HG02870 (cell line): Measurements from ENCODE around the gene ZNF18.

Experiments
- ATAC-seq: cut with Tn5 transposase; IDR thresholded peaks from one replicate; pipeline ENCODE4 v1.9.1; 2021; ENCODE audit warnings: mild to moderate bottlenecking, moderate library complexity; ENCODE audit not compliant: unreplicated experiment

ZNF18 gene, protein sequence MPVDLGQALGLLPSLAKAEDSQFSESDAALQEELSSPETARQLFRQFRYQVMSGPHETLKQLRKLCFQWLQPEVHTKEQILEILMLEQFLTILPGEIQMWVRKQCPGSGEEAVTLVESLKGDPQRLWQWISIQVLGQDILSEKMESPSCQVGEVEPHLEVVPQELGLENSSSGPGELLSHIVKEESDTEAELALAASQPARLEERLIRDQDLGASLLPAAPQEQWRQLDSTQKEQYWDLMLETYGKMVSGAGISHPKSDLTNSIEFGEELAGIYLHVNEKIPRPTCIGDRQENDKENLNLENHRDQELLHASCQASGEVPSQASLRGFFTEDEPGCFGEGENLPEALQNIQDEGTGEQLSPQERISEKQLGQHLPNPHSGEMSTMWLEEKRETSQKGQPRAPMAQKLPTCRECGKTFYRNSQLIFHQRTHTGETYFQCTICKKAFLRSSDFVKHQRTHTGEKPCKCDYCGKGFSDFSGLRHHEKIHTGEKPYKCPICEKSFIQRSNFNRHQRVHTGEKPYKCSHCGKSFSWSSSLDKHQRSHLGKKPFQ

DNA sequence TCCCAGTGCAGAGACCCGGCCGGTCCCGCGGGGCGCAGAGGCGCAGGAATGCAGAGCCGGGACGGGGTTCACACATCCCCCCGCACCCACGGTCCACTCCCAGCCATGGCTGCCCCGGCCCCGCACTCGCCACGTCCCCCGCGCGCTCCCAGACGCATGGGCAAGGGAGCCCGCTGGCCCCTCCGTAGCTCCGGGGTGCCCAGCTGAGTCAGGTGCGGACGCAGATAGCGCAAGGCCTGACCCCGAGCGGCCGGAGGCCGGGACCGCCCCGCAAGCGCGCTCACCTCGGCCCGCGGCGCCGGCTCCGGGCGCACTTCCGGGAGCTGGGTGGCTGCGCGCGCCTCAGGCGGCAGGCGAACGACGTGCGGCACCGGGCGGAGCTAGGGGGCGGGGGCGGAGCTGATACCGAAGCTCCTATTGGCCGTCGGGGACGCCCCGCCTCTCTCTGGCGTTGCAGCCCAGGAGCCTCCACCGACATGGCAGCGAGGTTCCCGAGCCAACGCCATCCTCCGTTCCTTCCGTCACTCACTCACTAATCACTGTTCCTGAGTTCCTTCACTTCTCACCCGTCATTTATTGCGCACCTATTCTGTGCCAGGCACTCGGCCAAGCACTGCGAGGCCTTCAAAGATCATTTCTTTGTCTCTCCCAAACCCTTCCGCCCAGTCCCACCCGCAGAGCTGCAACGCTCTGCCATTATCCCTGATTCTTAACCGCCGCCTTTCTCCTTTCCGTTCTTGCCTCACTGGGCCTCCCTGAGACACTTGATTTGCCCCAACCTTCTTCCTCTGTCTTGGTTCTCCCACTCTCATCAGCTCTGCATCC, at the start of gene ZNF18:
Gene ZNF18 (minus strand): TSS at position 329 of the 825 bp plus-strand sequence. CDS start 4,646 bp downstream, outside the sequence.
- ATAC-seq = peak; percentile 97

DNA sequence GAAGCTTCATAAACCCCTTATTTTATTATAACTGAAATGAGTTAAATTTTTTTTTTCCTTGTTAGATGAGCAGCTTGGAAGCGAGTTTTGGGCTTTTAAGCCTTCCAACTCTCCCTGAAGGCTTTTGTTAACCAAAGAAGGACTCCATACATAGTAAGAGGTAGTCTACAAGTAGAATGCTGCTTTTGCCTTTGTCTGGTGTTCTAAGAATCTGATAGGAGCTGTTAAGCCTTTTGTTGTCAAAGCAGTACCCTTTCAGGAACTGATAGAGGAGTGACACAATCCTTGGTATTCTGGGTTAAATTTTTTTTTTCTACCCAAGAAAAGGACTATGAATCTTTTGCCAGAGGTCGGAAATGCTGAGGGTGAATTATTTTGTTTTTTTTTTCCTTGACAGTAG, 49.5 kb upstream of the ZNF18 start:
- no peak for ATAC-seq

DNA sequence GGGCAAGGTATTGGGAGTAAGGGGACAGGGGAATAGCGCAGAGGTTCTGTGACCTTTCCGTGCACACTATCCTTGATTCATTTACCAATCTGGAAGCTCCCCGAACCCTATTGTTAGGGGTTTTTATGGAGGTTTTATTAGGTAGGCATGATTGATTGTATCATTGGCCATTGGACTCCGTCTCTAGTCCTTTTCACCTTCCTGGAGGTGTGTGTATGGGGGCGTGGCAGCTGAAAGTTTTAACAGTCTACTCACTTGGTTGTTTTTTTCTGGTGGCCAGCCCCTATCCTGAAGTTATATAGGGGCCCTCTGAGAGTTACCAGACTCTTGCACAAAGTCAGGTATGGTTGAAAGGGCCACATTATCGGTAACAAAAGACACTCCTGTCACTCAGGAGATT, 46.4 kb upstream of the ZNF18 start:
- no peak for ATAC-seq

DNA sequence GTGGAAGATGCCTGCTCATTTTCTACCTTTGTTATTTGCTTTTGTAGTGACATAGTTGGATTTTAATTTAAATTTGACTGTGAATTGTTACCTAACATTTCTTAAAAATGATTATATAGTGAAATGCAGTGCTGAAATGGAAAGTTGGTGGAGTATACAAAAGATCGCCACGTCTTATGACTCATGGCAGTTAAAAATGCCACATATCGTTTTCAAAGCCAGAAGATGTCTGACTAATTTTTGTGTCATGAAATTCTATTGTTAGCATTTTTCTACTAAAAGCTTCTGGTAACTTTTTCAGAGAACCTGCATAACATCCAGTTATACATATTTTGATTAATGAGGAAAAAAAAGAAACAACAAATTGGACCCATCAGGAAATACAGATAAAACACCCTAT, 44.0 kb upstream of the ZNF18 start:
- ATAC-seq = no peak

DNA sequence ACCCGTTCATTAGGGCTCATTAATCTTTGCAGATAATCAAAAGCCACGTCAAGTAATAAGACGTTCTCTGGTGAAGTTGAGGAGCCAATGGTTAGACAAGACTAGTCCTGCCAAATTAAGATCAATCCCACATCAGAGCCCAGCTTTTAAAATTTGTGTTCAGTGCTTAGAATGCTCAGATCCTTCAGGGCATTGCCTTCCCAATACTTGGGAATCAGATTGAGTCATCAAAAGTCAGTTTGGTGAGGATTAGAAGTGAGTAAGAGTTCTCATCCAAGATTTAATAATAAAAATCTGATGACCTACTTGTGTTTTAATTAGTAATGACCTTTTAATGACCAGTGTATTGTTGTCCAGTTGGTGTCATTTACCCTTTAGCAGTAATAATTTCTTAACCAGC, 43.2 kb upstream of the ZNF18 start:
- ATAC-seq = no peak

DNA sequence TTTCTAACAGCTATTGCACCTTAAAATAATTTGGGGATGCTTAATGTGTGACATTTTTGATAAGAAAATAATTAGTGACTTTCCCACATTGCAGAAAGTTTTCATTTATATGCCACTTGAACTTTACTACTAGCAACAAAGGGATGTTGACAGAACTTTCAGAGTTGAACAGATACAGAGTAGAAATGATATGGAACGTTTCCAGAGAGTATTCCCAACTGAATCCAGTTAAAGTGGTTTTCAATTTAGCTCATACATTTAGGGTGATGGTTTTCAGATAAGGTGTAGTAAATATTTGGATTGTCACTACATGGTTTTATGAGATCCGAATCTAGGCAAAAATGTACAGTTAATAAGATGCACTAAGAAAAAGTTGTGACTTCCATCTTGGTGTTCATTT, 40.7 kb upstream of the ZNF18 start:
- no peak for ATAC-seq

DNA sequence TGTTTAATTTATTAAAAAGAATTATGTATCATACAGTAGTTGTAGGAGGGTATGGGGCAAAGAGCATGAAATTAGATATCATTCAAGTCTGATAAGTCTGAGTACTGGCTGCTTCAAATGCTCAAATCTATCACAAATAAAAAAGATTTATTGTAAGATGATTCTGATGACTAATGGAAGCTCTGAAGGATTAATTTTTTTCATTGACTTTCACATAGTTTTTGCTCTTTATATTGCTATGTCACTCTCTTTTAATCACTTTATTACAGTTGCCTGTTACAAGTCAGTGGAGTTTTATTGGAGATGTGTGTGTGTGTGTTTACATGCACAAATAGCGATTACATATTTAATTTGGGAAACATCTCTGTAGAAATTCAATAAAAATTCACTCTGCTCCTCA, 38.4 kb upstream of the ZNF18 start:
- no peak for ATAC-seq

DNA sequence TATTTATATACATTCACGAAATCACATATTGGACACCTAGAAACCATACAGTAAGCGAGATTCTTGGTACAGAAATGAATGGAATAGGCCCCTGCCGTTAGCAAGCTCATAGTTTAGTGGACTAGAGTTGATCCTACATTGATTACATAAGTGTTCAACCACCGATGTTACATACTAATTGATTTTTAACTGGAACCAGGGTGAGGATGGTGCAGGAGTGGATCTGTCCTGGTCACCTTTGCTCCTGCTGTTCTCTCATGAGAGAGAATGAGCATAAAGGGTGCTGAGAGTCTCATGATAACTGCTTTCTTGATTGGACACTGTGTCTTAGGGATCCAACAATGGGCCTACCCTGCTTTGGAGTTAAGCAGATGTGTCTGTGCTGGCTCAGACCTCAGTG, 37.3 kb upstream of the ZNF18 start:
- ATAC-seq = no peak

DNA sequence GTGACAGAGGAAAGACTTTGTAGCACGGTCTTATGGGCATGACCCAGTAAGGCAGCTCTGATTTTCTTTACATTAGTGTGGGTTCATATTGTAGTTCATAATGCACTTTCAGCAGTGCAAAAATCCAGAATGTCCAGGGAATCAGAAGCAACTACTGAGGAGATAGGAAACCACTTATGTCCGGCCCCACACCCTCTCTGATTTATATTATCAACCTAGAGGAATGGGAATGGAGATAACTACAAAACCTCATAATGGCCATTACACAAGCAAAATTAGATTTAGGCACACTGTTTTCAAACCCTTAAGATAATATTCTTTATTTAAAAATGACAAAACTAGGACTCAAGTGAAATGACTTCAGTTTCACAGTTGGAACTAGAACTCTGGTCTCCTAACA, 31.3 kb upstream of the ZNF18 start:
- ATAC-seq = no peak

DNA sequence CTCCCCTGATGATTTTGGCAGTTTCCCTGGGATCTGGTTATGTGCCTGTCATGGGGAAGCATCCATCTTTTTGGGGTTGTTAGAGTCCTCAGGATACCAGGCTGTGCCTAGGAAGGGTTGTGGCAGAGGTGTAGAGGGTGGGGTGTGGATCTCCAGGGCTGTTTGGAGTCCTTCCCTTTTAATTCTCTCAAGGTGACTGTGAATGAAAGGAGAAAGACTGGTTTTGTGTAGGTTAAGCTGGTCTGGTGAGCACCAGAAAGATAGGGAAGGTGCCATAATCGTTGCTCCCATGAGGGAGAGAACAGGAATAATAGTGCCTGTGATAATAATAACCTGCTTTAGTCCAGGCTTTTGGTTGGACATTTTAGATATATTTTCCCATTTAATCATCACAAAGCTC, 30.4 kb upstream of the ZNF18 start:
- no peak for ATAC-seq

DNA sequence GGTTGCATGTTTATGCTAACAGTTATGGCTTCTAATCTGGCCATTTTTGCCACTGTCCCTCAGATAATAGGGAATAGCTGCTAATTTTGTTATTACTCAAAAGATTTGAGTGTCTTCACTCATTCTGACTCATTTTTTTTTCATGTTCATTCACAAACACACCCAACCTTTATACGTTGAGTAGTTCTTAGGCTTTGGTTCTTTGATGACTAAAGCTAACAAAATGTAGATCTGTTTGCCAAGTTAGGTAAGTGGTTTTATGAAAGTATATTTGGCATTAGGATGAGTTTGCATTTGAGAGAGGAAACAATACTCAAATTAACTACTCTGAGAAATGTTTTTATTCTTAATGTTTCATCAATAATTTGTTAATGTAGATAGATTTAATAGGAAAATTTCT, 27.1 kb upstream of the ZNF18 start:
- no peak for ATAC-seq

DNA sequence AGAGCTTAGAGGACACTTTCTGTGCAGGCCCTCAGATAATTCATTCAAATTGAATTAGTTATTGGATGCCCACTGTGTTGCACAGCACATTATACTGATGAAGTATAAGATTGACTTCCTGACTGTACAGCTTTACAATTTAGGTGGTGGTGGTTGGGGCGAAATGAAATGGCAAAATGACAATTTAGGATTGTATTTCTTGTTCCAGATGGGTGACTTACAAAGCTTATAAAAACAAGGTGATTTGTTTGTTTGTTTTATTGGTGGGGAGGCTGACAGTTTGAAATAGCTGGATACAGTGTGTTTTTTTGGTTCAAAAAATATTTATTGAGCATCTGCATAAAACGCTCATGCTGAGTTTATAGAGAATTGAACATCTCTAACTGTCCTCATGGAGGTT, 25.0 kb upstream of the ZNF18 start:
- no peak for ATAC-seq

DNA sequence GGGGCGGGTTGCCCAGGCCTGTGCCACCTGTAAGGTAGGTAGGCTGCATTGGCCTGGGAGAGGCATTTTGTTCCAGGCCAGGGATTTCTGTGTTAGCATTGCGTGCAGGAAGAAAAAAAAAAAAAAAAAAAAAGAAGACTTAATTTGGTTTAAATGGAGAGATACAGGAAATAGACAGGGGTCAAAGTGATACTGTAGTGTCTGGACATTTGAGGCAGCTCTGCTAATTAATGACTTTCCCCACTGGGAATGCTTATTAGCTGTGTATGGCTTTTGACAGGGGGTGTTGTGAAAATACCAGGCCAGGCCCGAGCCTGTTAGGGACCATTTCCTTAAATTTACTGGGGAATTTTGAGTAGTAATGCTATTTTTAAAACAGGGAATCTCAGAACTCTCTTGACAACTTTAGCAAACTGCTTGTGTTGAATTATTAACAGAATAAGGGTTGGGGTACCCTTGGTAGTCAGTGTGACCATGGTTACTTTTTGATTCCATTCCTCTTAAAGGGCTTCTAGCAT, 24.4 kb upstream of the ZNF18 start:
- no peak for ATAC-seq

DNA sequence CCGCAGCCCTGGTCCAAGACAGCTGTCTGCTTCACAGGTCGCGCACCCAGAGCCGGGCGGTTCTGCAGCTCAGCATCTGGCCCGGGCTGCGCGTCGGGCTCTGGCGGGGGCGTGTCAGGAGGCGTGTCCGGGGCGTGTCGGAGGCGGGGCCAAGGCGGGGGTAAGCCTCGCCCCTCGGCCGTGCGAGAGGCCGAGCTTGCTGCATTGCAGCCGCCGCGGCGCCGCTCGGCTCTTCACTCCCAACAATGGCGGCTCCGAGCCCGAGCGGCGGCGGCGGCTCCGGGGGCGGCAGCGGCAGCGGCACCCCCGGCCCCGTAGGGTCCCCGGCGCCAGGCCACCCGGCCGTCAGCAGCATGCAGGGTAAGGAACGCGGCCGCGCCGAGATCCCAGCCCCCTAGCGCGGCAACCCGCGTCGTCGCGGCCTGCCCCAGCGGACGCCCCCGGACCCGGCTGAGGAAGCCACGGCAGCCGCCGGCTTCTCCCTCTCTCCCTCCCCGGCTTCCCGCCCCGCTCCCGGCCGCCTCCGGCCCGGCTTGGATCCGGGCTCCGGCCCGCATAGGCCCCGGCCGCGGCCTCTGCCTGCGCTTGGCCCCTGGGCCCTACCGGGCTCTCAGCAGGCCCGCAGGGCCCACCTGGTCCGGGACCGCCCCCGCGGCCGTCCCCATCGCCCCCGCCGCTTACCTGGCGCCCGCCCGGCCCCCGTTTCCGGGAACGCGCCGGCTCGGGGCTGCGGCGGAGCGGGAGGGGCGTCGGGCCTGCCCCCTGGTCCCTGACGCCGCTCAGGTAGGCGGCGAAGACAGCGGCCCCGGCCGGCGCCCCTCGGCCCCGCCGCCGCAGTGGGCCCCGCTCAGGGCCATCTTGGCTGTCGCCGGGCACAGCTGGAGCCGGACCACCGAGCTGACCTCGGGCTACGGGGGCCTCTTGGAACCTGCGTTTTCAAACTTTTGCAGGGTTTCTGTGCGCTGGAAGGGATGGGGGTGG, 23.7 kb upstream of the ZNF18 start, which contains the start of gene MAP2K4:
Gene MAP2K4 (plus strand): TSS at position 236 of the 981 bp plus-strand sequence. CDS start 10 bp downstream, at position 246.
- ATAC-seq = peak; percentile 89

DNA sequence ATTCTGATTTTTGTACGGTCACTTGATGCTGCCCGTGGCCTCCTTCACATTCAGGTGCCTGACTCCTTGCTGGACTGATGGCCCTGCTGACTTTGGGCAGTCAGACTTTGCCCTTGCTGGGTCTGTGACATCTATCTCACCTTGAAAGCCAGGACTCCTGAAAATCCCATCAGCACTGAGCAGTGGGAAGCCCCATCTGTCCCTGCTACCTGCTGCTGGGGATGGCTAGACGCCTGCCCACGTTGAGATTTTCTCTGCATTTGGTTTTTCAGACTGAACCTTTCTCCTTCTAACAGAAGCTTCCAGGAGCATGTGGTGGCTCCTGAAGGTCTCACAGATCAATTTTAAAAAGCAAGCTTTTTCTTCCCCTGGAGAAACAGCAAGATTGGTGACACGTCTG, 10.2 kb upstream of the ZNF18 start:
- ATAC-seq = no peak

DNA sequence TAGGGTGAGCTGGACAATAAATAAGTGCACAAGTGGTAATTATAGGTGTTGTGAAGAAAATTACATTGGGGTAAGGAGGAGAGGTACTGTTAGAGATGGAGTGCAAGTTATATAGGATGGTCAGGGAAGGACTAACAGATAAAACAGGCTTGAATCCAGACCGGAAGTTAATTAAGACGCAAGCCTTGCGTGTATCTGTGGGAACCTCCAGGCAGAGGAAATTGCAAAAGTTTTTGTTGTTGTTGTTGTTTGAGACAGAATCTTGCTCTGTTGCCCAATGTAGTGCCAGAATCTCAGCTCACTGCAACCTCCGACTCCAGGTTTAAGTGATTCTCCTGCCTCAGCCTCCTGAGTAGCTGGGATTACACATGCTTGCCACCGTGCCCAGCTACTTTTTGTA, 2.4 kb upstream of the ZNF18 start:
- ATAC-seq = no peak

DNA sequence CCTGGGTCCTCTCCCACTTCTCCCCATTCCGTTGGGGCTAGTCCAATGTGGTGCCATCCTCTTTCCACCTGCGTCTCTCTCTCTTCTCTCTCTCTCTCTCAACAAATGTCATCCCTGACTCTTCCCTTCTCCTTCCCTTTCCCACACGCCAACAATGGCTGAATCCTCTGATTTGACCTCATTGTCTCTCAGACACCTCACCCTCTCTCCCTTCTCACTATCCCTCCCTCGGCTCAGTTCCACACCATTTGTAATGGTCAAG, 628 bp upstream of the ZNF18 start:
- no peak for ATAC-seq

DNA sequence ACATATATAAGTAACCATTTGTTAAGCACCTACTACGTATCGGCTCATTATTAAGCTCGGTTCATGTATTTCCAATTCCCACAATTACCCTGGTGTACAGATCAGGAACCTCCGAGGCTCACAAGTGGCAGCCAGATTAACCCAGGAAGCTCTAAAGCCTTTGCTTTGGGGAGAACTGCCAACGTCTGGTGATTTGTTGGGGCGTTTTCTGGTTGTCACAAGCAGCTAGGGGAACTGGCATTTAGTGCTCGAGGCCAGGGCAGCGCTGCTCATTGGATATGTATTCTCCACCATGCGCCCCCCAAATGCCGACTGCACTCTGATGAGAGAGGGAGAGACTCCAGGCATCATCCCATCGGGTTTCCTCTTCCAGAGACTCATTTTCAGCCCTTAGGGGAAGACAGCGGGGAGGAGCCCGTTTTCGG, 541 bp downstream of the ZNF18 start:
- ATAC-seq = peak; percentile 33

DNA sequence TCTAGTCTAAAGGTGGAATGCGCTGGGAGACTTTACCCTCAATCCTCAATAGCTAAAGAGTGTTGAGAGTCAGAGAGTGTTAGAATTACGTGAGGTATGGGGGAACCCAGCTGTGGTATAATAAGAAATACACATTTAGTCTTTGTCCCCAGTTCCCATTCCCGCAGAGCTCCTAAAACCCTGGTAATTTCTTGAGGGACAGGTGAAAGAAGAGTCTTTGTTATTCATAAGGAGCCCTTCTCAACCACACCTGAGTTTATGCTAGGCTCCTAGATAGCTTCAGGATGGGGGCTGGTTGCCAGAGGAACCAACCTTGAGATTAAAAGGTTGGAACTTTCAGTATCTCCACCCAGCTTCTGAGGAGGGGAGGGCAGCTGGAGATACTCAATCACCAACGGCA, 5.8 kb downstream of the ZNF18 start:
- ATAC-seq = no peak

DNA sequence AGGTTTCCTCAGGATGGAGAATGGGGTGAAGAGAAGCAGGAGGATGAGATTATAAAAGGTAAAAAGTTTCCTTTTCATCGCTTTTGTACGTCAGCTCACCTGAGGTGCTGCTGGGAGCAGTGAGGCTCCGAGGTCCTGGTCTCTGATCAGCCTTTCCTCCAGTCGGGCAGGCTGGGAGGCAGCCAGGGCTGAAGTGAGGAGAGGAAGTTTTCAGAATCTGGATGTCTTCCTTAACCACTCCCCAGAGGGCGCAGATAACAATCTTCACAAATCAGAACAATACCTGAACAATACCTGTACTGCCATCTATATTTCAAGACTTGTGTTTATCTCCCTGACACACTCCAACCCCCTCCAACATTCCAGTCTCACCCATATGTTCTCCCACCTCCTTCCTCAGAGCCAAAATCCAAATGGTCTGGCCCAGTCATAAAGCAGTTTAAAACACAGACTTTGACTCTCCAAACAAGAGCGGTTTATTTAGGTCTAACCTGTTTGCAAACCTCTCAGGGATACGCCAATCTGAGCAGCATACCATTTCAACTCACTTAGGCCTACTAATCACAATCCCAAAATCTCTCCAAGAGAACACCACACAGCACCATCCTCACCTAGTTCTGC, 6.8 kb downstream of the ZNF18 start:
- no peak for ATAC-seq
